HCT116 (cell line): Measurements from ENCODE around the gene MADCAM1.
A peak's percentile ranks its signal among the peaks of the same experiment; 100 is the strongest.

Source experiments
- CTCF ChIP-seq, 3 experiments: fragments of 200-600 bp in 1 of 3; sonication (generic) in 1 of 3; IDR thresholded peaks in 2 of 3; conservative IDR thresholded peaks in 1 of 3; 2 replicates each; pipeline ENCODE4 v1.5.1; 2012 to 2017; ENCODE audit warnings: low read depth in 2 of 3, low read length in 2 of 3, antibody characterized with exemption in 1 of 3, borderline replicate concordance in 1 of 3, control low read depth in 1 of 3, mild to moderate bottlenecking in 1 of 3, mixed read lengths in 1 of 3, mixed run types in 1 of 3, moderate library complexity in 1 of 3; ENCODE audit not compliant: insufficient read depth in 1 of 3
- EZH2 ChIP-seq: fragments of 200-600 bp; sonication (generic); IDR thresholded peaks from 2 replicates; pipeline ENCODE4 v1.6.1; 2017; ENCODE audit warnings: antibody characterized with exemption, mixed run types
- RAD21 ChIP-seq: IDR thresholded peaks from 2 replicates; pipeline ENCODE4 v1.6.1; 2012; ENCODE audit warnings: low read depth, mild to moderate bottlenecking
- ZFX ChIP-seq: fragments of 450-650 bp; IDR thresholded peaks from 2 replicates; pipeline ENCODE4 v1.6.1; 2017

GRCh38 chr19:531009-531752, 34.9 kb downstream of the MADCAM1 start:
- TF ChIP-seq ZFX, result 0 out of 2 replicates have a peak, but pooled peaks have one; percentile 32
- TF ChIP-seq EZH2, result no peak
- no peak for TF ChIP-seq CTCF (IDR thresholded peaks at IDR 0.05 in 2 of 3, conservative IDR thresholded peaks at IDR 0.05 in 1 of 3; ENCODE audit: borderline replicate concordance in 1 of 3, insufficient read depth in 1 of 3, low read depth in 2 of 3, low read length in 2 of 3)
- no peak for TF ChIP-seq RAD21
